ENCODE data around the gene TNIK. TPM values are rescaled to one million over a fixed set of nuclear protein-coding genes. Genes with fewer than 3 reads are reported as not detected.

The TNIK gene
- total and polyA plus RNA-seq, 2 of the 13 experiments (the other 11 are each of a cell fraction or from before 2014, with no cell fraction given): 0.15 to 0.22 TPM

- TF ChIP-seq HNF1B (CRISPR knock-in tag; IDR thresholded peaks at IDR 0.05): no peak
- TF ChIP-seq TRIM22 (IDR thresholded peaks at IDR 0.05): no peak
These were observed 20.8 kb upstream of the TNIK start (continued) for GRCh38 chr3:171481011-171481410.

GRCh38 chr3:171480526-171480925 lies 20.3 kb upstream of the TNIK start:
- DNase-seq (ENCODE audit: low spot score): no peak
- 0% methylated on average over 1 of the region's 1 CpG for WGBS (ENCODE audit: low lambda C conversion rate)
- no peak for FAIRE-seq

More at GRCh38 chr3:171480526-171480925, 20.3 kb upstream of the TNIK start:
- Histone ChIP-seq H4K20me1 (ENCODE audit: insufficient read depth, low read length) (no peaks in the 10 kb centered on the region), H3K27me3 (ENCODE audit: control insufficient read depth in 1 of 2, insufficient read depth in 2 of 2, low read length in 2 of 2) (no peaks in the 10 kb centered on the region), H3K4me2 (ENCODE audit: low read depth, low read length) (no peak overlapping the region), H2AFZ (ENCODE audit: low read length) (no peak overlapping the region), H3K27ac (ENCODE audit: extremely low read length, insufficient read depth, low read length) (no peak overlapping the region), H3K79me2 (ENCODE audit: insufficient read depth, low read length) (no peaks in the 10 kb centered on the region), H3K9me3 (ENCODE audit: low read length) (no peaks in the 10 kb centered on the region), H3K4me3 (replicated peaks in 1 of 3; ENCODE audit: insufficient read depth in 1 of 3, low read depth in 2 of 3, low read length in 3 of 3) (no peak overlapping the region), H3K9ac (ENCODE audit: insufficient read depth, low read depth, low read length) (no peak overlapping the region), H3K36me3 (replicated peaks in 1 of 2; ENCODE audit: control insufficient read depth in 1 of 2, insufficient read depth in 2 of 2, low read length in 2 of 2) (no peaks in the 10 kb centered on the region), H3K4me1 (ENCODE audit: insufficient read depth, low read length) (no peaks in the 10 kb centered on the region)
- in situ Hi-C loops (cut with HindIII; ENCODE audit: extremely low pct_ligation_motif_present, low pct_unique_long_range_greater_than_20kb): no loop called here
- intact Hi-C loops (cut with micrococcal nuclease; ENCODE audit: unreplicated experiment): no loop called here
- no peak for TF ChIP-seq TRIM22 (IDR thresholded peaks at IDR 0.05)
- no peak for TF ChIP-seq ZNF569 (CRISPR knock-in tag; IDR thresholded peaks at IDR 0.05; ENCODE audit: borderline replicate concordance)
- TF ChIP-seq ZNF292 (CRISPR knock-in tag; IDR thresholded peaks at IDR 0.05; ENCODE audit: borderline replicate concordance, low read depth): no peak
- TF ChIP-seq PLRG1 (conservative IDR thresholded peaks at IDR 0.05): no peak
- TF ChIP-seq ZFY (CRISPR knock-in tag; IDR thresholded peaks at IDR 0.05): no peak
- TF ChIP-seq KDM6A (CRISPR knock-in tag; IDR thresholded peaks at IDR 0.05; ENCODE audit: low read depth): no peak
- no peak for TF ChIP-seq ZNF207 (IDR thresholded peaks at IDR 0.05; ENCODE audit: borderline replicate concordance)
- TF ChIP-seq BCL3 (CRISPR knock-in tag; IDR thresholded peaks at IDR 0.05): no peak
- no peak for TF ChIP-seq CSRNP2 (CRISPR knock-in tag; conservative IDR thresholded peaks at IDR 0.05; ENCODE audit: low read depth)
- no peak for TF ChIP-seq MTA1 (CRISPR knock-in tag; IDR thresholded peaks at IDR 0.05; ENCODE audit: borderline replicate concordance)
- no peak for TF ChIP-seq SNAI1 (CRISPR knock-in tag; IDR thresholded peaks at IDR 0.05; ENCODE audit: borderline replicate concordance)
- TF ChIP-seq MIER3 (CRISPR knock-in tag; IDR thresholded peaks at IDR 0.05; ENCODE audit: borderline replicate concordance): no peak
- no peak for TF ChIP-seq TEF (CRISPR knock-in tag; IDR thresholded peaks at IDR 0.05)
- no peak for TF ChIP-seq MTA3 (CRISPR knock-in tag; IDR thresholded peaks at IDR 0.05)
- no peak for TF ChIP-seq NPAS2 (CRISPR knock-in tag; IDR thresholded peaks at IDR 0.05; ENCODE audit: borderline replicate concordance)
- TF ChIP-seq CBFB (CRISPR knock-in tag; IDR thresholded peaks at IDR 0.05): no peak
- no peak for ATAC-seq
- POLR2A ChIA-PET: no interaction called here
- CTCF ChIA-PET (ENCODE audit: low intra/inter-chr PET ratio, low total read pairs): no interaction called here
- BruUV-seq (replicated peaks): no TSS peak

Data from HepG2 (cell line).